Natural killer cell treated with Interleukin-12 subunit alpha and Interleukin-12 subunit beta and Interleukin-15 and Interleukin-18, amount 100 ng/mL, for 72 hours (primary cell): ENCODE measurements around the gene MACROD1. TPM values are rescaled to one million over a fixed set of nuclear protein-coding genes. Genes with fewer than 3 reads are reported as not detected.
A peak's percentile ranks its signal among the peaks of the same experiment; 100 is the strongest.

Source experiments
- ATAC-seq, 2 donors: fragments of 150-1000 bp; cut with Tn5 transposase in 1 of 2; sonication (Bioruptor Pico), chemical (Tn5 transposase) in 1 of 2; 2 replicates each; pipeline ENCODE4 v1.10.0; 2021
- DNase-seq: peaks from one replicate; pipeline ENCODE4 v3.0.0; 2022; ENCODE audit warnings: low spot score
- H3K27ac Mint-ChIP-seq, 2 donors: 1 replicate in 1 of 2; 2 replicates in 1 of 2; pipeline ENCODE4 v1.8.0; 2022; ENCODE audit warnings: mixed read lengths in 2 of 2, mild to moderate bottlenecking in 1 of 2, moderate library complexity in 1 of 2
- H3K27me3 Mint-ChIP-seq, 2 donors: 1 replicate in 1 of 2; 2 replicates in 1 of 2; pipeline ENCODE4 v1.8.0; 2022; ENCODE audit warnings: mixed read lengths in 2 of 2
- H3K36me3 Mint-ChIP-seq: one replicate; pipeline ENCODE4 v1.8.0; 2022; ENCODE audit warnings: mixed read lengths
- H3K4me1 Mint-ChIP-seq, 2 donors: 1 replicate in 1 of 2; 2 replicates in 1 of 2; pipeline ENCODE4 v1.8.0; 2022; ENCODE audit warnings: low read depth in 2 of 2, mixed read lengths in 2 of 2, mild to moderate bottlenecking in 1 of 2
- H3K4me3 Mint-ChIP-seq: one replicate; pipeline ENCODE4 v1.8.0; 2022; ENCODE audit warnings: mixed read lengths
- H3K9me3 Mint-ChIP-seq: 2 replicates; pipeline ENCODE4 v1.8.0; 2022; ENCODE audit warnings: mixed read lengths
- total RNA-seq, 2 donors: library from RNA; stranded (reverse); gene quantifications; one replicate each; pipeline ENCODE4 v1.2.3, GENCODE V29; 2022

MACROD1 gene
- total RNA-seq, 2 donors from 2014 or later = 3.0 to 12.7 TPM

DNA sequence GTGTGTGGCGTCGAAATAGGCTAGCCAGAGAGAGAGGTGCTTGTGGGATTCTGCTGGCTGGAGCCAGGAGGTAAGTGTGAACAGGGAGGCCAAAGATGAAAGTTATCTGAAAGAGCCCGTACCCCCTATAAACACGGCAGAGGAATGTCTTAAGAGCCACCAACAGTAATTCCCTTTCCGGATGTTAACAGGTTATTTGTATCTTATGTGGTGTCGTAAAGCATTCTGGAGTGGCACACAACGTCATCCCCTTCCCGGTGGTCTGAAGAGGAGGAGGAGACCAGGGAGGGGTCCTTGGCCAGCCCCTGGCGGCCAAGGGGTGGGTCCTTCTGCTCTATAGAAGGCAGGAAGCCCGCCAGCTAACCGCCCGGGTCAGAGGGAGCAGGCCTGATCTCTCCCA lies 39.5 kb downstream of the MACROD1 start:
- DNase-seq = no peak
- Mint-ChIP-seq H3K4me3 (no peak overlapping the region), H3K4me1 (no peaks in the 10 kb centered on the region), H3K27ac (no peak overlapping the region), H3K27me3 (peaks cover 0 to 10% of the 10 kb centered on the region in 2 donors), H3K36me3 (no peaks in the 10 kb centered on the region), H3K9me3 (no peaks in the 10 kb centered on the region)
- no peak for ATAC-seq

DNA sequence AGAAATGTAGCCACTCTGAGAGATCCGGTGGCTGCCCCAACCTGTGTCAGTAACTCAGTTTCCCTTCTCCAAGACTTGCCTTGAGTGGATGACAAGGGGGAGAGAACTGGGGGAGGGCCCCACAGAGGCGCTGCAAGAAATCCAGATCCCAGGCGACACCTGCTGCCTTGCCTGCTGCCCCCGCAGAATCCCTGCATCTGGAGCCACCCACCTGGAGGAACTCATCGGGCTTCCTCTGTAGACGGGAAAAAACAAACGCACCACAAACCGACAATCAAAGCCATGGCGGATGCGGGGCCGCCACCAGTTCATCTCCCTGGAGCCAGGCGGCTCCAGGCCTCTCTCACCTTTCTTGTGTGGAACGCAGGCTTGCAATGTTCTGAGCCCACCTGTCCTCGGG lies 40.2 kb downstream of the MACROD1 start:
- Mint-ChIP-seq H3K9me3 (no peaks in the 10 kb centered on the region), H3K36me3 (no peaks in the 10 kb centered on the region), H3K27ac (no peak overlapping the region), H3K4me3 (no peak overlapping the region), H3K27me3 (peaks cover 0 to 10% of the 10 kb centered on the region in 2 donors), H3K4me1 (no peaks in the 10 kb centered on the region)
- DNase-seq (no peak), ATAC-seq (no peak)

DNA sequence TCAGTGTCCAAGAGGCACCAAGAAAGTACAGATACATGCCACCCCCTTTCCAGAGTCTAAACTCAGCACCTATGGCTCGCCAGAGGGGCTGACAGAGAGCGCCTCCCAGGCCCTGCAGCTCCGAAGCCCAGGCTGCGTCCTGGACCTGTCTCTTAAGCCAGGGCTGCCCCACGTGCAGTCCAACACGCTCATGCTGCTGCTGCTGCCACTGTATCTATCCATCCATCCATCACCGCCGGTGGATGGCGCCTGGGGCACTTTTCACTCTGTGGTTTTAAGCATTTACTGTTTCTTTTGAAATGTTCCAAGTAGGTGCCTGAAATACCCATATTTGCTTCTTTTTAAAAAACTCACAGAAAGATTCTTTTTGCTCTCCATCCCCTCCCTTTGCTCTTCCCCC lies 41.8 kb downstream of the MACROD1 start:
- Mint-ChIP-seq H3K9me3 (no peaks in the 10 kb centered on the region), H3K36me3 (no peaks in the 10 kb centered on the region), H3K27ac (no peak overlapping the region), H3K27me3 (peaks cover 0 to 10% of the 10 kb centered on the region in 2 donors), H3K4me3 (no peak overlapping the region), H3K4me1 (no peaks in the 10 kb centered on the region)
- ATAC-seq (no peak), DNase-seq (no peak)

DNA sequence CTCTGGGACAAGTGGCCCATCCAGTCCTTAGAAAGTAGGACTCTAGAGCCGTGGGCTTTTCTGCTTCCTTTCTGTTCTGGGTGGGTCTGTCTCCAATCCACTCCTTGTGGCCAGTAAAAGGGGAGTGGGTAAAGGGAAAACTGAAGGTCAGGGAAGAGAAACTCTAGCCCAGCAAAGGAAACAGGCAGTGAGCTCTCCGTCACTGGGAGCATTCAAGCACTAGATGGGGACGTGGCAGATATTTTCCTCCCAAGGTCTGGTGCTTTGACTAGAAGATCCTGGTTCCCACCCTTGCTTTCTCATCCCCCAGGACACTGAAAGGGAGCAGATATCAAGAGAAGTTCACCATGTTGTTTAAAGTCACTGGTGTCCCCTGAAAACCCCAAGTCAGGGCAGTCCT lies 42.2 kb downstream of the MACROD1 start:
- H3K4me3 Mint-ChIP-seq = no peak overlapping the region
- ATAC-seq (no peak), DNase-seq (no peak)
- H3K27me3 Mint-ChIP-seq = peaks cover 0 to 10% of the 10 kb centered on the region in 2 donors
- no peak overlapping the region for H3K27ac Mint-ChIP-seq
- H3K4me1 Mint-ChIP-seq = no peaks in the 10 kb centered on the region
- no peaks in the 10 kb centered on the region for H3K36me3 Mint-ChIP-seq
- H3K9me3 Mint-ChIP-seq = no peaks in the 10 kb centered on the region

DNA sequence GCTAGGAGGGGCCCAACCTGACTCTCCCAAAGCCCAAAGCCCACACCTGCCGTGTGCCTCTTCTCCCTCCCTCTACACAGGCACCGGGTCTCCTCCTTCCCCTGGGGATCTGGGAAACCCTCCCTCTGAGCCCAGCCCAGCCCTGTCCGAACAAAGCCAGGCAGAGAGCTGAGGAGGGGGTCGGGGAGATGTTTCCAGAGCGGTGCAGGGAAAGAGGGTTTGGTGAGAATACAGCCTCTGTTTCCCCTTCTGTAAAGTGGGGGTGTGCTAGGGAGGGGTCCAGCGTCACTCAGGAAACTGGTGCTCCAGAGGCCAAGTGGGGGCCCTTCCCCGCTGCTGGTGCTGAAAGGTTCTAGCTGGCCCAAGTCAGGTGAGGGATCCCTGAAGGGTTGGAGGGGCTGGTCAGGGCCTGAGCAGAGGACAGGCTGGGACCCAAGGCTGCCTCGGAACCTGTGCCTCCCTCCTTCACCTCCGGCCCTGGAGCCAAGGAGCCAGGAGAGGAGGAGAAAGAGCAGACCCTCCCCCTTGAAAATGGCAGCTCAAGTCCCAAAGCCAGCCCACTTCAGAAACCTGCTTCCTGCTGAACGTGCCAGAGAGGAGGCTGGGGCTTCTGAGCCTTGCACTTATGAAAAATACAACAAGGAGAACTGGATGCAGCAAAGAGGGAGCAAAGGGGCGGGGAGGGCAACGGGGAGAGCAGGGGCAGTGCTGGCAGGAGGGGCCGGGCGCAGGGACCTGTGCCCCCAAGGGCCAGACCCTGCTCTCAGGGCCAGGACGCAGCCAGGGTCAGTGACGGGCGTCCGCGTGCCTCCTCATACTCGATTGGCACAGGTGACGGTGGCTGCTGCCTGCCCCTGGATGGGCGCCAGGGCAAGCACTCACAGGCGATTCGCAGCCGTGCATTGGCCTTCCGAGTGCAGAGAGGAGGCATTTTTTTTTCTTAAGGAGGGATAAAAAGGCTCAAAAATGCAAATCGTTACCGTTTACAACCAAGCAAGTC lies 43.2 kb downstream of the MACROD1 start:
- H3K4me3 Mint-ChIP-seq = no peak overlapping the region
- H3K36me3 Mint-ChIP-seq = no peaks in the 10 kb centered on the region
- H3K4me1 Mint-ChIP-seq = no peaks in the 10 kb centered on the region
- H3K9me3 Mint-ChIP-seq = no peaks in the 10 kb centered on the region
- DNase-seq (no peak), ATAC-seq (no peak)
- H3K27me3 Mint-ChIP-seq = peaks cover 0 to 10% of the 10 kb centered on the region in 2 donors
- no peak overlapping the region for H3K27ac Mint-ChIP-seq

GRCh38 chr11:64121663-64122410 lies 44.1 kb downstream of the MACROD1 start:
- Mint-ChIP-seq H3K4me3 (no peak overlapping the region), H3K36me3 (no peaks in the 10 kb centered on the region), H3K4me1 (no peaks in the 10 kb centered on the region), H3K27me3 (peaks cover 0 to 8% of the 10 kb centered on the region in 2 donors), H3K27ac (no peak overlapping the region), H3K9me3 (no peaks in the 10 kb centered on the region)
- ATAC-seq (no peak), DNase-seq (no peak)

GRCh38 chr11:64120951-64121569 lies 44.9 kb downstream of the MACROD1 start:
- no peak overlapping the region for H3K27ac Mint-ChIP-seq
- no peak overlapping the region for H3K4me3 Mint-ChIP-seq
- no peaks in the 10 kb centered on the region for H3K36me3 Mint-ChIP-seq
- H3K4me1 Mint-ChIP-seq = no peaks in the 10 kb centered on the region
- DNase-seq = no peak
- H3K9me3 Mint-ChIP-seq = no peaks in the 10 kb centered on the region
- H3K27me3 Mint-ChIP-seq = peaks cover 0 to 5% of the 10 kb centered on the region in 2 donors
- peak in 1 of 2 donors; percentile 21 for ATAC-seq

- Mint-ChIP-seq H3K27me3 (no peaks in the 10 kb centered on the region), H3K9me3 (no peaks in the 10 kb centered on the region), H3K4me3 (no peak overlapping the region), H3K36me3 (no peaks in the 10 kb centered on the region), H3K4me1 (no peaks in the 10 kb centered on the region), H3K27ac (no peak overlapping the region)
- ATAC-seq (no peak), DNase-seq (no peak)
Measured at GRCh38 chr11:64119700-64120099, 46.2 kb downstream of the MACROD1 start.

- Mint-ChIP-seq H3K4me3 (no peak overlapping the region), H3K4me1 (no peaks in the 10 kb centered on the region), H3K27me3 (no peaks in the 10 kb centered on the region), H3K36me3 (no peaks in the 10 kb centered on the region), H3K9me3 (no peaks in the 10 kb centered on the region), H3K27ac (no peak overlapping the region)
- ATAC-seq (no peak), DNase-seq (no peak)
Measured at GRCh38 chr11:64118876-64119665, 46.8 kb downstream of the MACROD1 start.

- ATAC-seq (no peak), DNase-seq (no peak)
- Mint-ChIP-seq H3K36me3 (no peaks in the 10 kb centered on the region), H3K4me3 (no peak overlapping the region), H3K9me3 (no peaks in the 10 kb centered on the region), H3K27ac (no peak overlapping the region), H3K27me3 (no peaks in the 10 kb centered on the region), H3K4me1 (no peaks in the 10 kb centered on the region)
Measured at GRCh38 chr11:64117763-64118459, 48.0 kb downstream of the MACROD1 start.

- Mint-ChIP-seq H3K36me3 (no peaks in the 10 kb centered on the region), H3K27ac (no peak overlapping the region), H3K4me3 (no peak overlapping the region), H3K27me3 (no peaks in the 10 kb centered on the region), H3K4me1 (no peaks in the 10 kb centered on the region), H3K9me3 (no peaks in the 10 kb centered on the region)
- DNase-seq = no peak
- no peak for ATAC-seq
Measured at GRCh38 chr11:64115531-64116522, 50.1 kb downstream of the MACROD1 start.

DNA sequence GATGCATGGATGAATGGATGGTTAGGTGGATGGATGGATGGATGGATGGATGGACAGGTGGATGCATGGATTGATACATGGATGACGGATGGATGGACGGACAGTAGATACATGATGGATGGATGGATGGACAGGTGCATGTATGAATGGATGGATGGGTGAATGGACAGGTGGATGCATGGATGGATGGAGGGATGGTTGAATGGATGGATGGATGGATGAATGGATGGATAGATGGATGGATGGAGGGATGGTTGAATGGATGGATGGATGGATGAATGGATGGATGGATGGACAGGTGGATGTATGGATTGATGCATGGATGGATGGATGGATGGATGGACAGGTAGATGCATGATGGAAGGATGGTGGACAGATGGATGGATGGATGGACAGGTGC lies 51.7 kb downstream of the MACROD1 start:
- DNase-seq (no peak), ATAC-seq (no peak)
- Mint-ChIP-seq H3K4me3 (no peak overlapping the region), H3K27me3 (no peaks in the 10 kb centered on the region), H3K36me3 (no peaks in the 10 kb centered on the region), H3K27ac (no peak overlapping the region), H3K4me1 (no peaks in the 10 kb centered on the region), H3K9me3 (no peaks in the 10 kb centered on the region)
